ENCODE results near the gene PTPN3. TPM values are rescaled to one million over a fixed set of nuclear protein-coding genes. Genes with fewer than 3 reads are reported as not detected.
A peak's percentile ranks its signal among the peaks of the same experiment; 100 is the strongest.

The PTPN3 gene
- total and polyA plus RNA-seq, 10 of the 15 experiments (the other 5 are each of a cell fraction or from before 2014, with no cell fraction given) = 0.18 to 1.3 (median 0.39) TPM

- FAIRE-seq = peak; percentile 35
- intact Hi-C loops (cut with micrococcal nuclease; ENCODE audit: unreplicated experiment) = no loop called here
Observed at GRCh38 chr9:109447329-109448076, 50.6 kb downstream of the PTPN3 start.

GRCh38 chr9:109444771-109445320 is 53.3 kb downstream of the PTPN3 start:
- DNase-seq (ENCODE audit: low read depth, low spot score) (no peak), ATAC-seq (no peak), FAIRE-seq (no peak)
- 65% methylated on average over 3 of the region's 3 CpGs for WGBS (ENCODE audit: insufficient coverage, insufficient replicate concordance, low lambda C conversion rate, missing lambda C conversion rate)
- Histone ChIP-seq H3K79me2 (ENCODE audit: control insufficient read depth, insufficient read depth, low read length) (no peaks in the 10 kb centered on the region), H3K9me3 (replicated peaks; ENCODE audit: control insufficient read depth, insufficient read depth, low read length) (no peaks in the 10 kb centered on the region), H2AFZ (ENCODE audit: control insufficient read depth, low read depth, low read length) (no peak overlapping the region), H3K4me1 (ENCODE audit: control insufficient read depth, insufficient read depth, low read length) (peaks cover 12% of the 10 kb centered on the region), H3K4me2 (ENCODE audit: control insufficient read depth, insufficient read depth) (no peak overlapping the region), H4K20me1 (ENCODE audit: control insufficient read depth, insufficient read depth) (no peaks in the 10 kb centered on the region), H3K36me3 (ENCODE audit: control insufficient read depth in 2 of 2, insufficient read depth in 2 of 2, low read length in 1 of 2) (no peaks in the 10 kb centered on the region), H3K9ac (ENCODE audit: control insufficient read depth, insufficient read depth, low read length) (no peak overlapping the region), H3K27ac (ENCODE audit: control insufficient read depth, insufficient read depth) (no peak overlapping the region), H3K27me3 (replicated peaks in 1 of 2; ENCODE audit: control insufficient read depth in 2 of 2, insufficient read depth in 2 of 2, low read length in 1 of 2) (no peaks in the 10 kb centered on the region), H3K4me3 (no peak overlapping the region)
- POLR2A ChIA-PET = no interaction called here
- SMC1A ChIA-PET (ENCODE audit: uncharacterized antibody, unreplicated experiment) = interaction anchor here (1.4 kb wide), 1 partner anchor 47 kb away, joined by 4 read pairs; no protein-coding TSS in a partner anchor
- BruUV-seq (replicated peaks) = no TSS peak
- TF ChIP-seq ZNF207 (IDR thresholded peaks at IDR 0.05; ENCODE audit: borderline replicate concordance) (no peak), NR2C1 (IDR thresholded peaks at IDR 0.05) (no peak), CEBPB (IDR thresholded peaks at IDR 0.05; ENCODE audit: borderline replicate concordance in 1 of 2, low read depth in 2 of 2, low read length in 2 of 2) (no peak), CREM (IDR thresholded peaks at IDR 0.05; ENCODE audit: low read depth) (no peak), BHLHE40 (IDR thresholded peaks at IDR 0.05; ENCODE audit: borderline replicate concordance in 1 of 2, low read depth in 2 of 2, low read length in 1 of 2) (no peak), HDGF (IDR thresholded peaks at IDR 0.05) (no peak)
- intact Hi-C loops (cut with micrococcal nuclease; ENCODE audit: unreplicated experiment) (no loop called here), in situ Hi-C loops (cut with MboI) (no loop called here)
- CTCF ChIA-PET = interaction anchor here (8.0 kb wide), 1 partner anchor 22 kb away, joined by 234 read pairs; no protein-coding TSS in a partner anchor
- RAD21 ChIA-PET (ENCODE audit: unreplicated experiment) = interaction anchor here (6.4 kb wide), 1 partner anchor 23 kb away, joined by 135 read pairs; no protein-coding TSS in a partner anchor

More at GRCh38 chr9:109447329-109448076, 50.6 kb downstream of the PTPN3 start:
- RAD21 ChIA-PET (ENCODE audit: unreplicated experiment) = interaction anchor here (1.1 to 1.7 kb wide), 3 partner anchors 21 to 33 kb away, joined by 4 to 10 read pairs (median 4); no protein-coding TSS in a partner anchor
- WGBS (ENCODE audit: insufficient coverage, insufficient replicate concordance, low lambda C conversion rate, missing lambda C conversion rate) = 37% methylated on average over 6 of the region's 6 CpGs
- H3K9me3 ChIP-seq (replicated peaks; ENCODE audit: control insufficient read depth, insufficient read depth, low read length) = no peaks in the 10 kb centered on the region
- BruUV-seq (replicated peaks) = no TSS peak
- H3K4me2 ChIP-seq (ENCODE audit: control insufficient read depth, insufficient read depth) = no peak overlapping the region; the same call in 1 of the 2 replicates
- no peaks in the 10 kb centered on the region for H4K20me1 ChIP-seq (ENCODE audit: control insufficient read depth, insufficient read depth)
- CTCF ChIA-PET = interaction anchor here (0.8 to 5.3 kb wide), 10 partner anchors 8 to 66 kb away, joined by 3 to 69 read pairs (median 5); no protein-coding TSS in a partner anchor
- H3K27ac ChIP-seq (ENCODE audit: control insufficient read depth, insufficient read depth) = no peak overlapping the region
- H3K79me2 ChIP-seq (ENCODE audit: control insufficient read depth, insufficient read depth, low read length) = no peaks in the 10 kb centered on the region
- in situ Hi-C loops (cut with MboI) = no loop called here
- H2AFZ ChIP-seq (ENCODE audit: control insufficient read depth, low read depth, low read length) = no peak overlapping the region
- H3K4me1 ChIP-seq (ENCODE audit: control insufficient read depth, insufficient read depth, low read length) = no peaks in the 10 kb centered on the region
- no peak overlapping the region for H3K9ac ChIP-seq (ENCODE audit: control insufficient read depth, insufficient read depth, low read length)
- DNase-seq (ENCODE audit: low read depth, low spot score) = no peak
- H3K36me3 ChIP-seq (ENCODE audit: control insufficient read depth in 2 of 2, insufficient read depth in 2 of 2, low read length in 1 of 2) = no peaks in the 10 kb centered on the region
- peak; percentile 30; the same call in 2 of the 3 replicates for ATAC-seq
- SMC1A ChIA-PET (ENCODE audit: uncharacterized antibody, unreplicated experiment) = interaction anchor here (0.6 to 4.8 kb wide), 9 partner anchors 8 to 47 kb away, joined by 3 to 34 read pairs (median 6); no protein-coding TSS in a partner anchor
- no peaks in the 10 kb centered on the region for H3K27me3 ChIP-seq (replicated peaks in 1 of 2; ENCODE audit: control insufficient read depth in 2 of 2, insufficient read depth in 2 of 2, low read length in 1 of 2)
- POLR2A ChIA-PET = no interaction called here
- 0 out of 4 replicates have a peak, but pooled peaks of 1 of the 2 experiments have one; percentile 20 for TF ChIP-seq IKZF2 (IDR thresholded peaks at IDR 0.05)
- TF ChIP-seq SREBF2 (IDR thresholded peaks at IDR 0.05; ENCODE audit: low read length) = no peak
- TF ChIP-seq RUNX3 (IDR thresholded peaks at IDR 0.05; ENCODE audit: low read length) = peak; percentile 33; the same call in 1 of the 2 replicates
- no peak overlapping the region for H3K4me3 ChIP-seq

Data from GM12878 (cell line).